GM21825 (cell line): ENCODE data around the gene BTN2A1.
A peak's percentile ranks its signal among the peaks of the same experiment; 100 is the strongest.
"Not testable (repeated sequence)": the region's sequence is repeated elsewhere in the genome, so short reads cannot be mapped to it uniquely, and the experiment has no call there.

ENCODE experiments used
- ATAC-seq: cut with Tn5 transposase; IDR thresholded peaks from one replicate; pipeline ENCODE4 v1.9.1; 2021; ENCODE audit warnings: mild to moderate bottlenecking, moderate library complexity; ENCODE audit not compliant: unreplicated experiment

BTN2A1 gene

GRCh38 chr6:26457806-26458688, at the start of gene BTN2A1:
BTN2A1 (plus strand) TSS chr6:26457955; CDS start chr6:26458637, 682 bp downstream.
- peak; percentile 96 for ATAC-seq

DNA sequence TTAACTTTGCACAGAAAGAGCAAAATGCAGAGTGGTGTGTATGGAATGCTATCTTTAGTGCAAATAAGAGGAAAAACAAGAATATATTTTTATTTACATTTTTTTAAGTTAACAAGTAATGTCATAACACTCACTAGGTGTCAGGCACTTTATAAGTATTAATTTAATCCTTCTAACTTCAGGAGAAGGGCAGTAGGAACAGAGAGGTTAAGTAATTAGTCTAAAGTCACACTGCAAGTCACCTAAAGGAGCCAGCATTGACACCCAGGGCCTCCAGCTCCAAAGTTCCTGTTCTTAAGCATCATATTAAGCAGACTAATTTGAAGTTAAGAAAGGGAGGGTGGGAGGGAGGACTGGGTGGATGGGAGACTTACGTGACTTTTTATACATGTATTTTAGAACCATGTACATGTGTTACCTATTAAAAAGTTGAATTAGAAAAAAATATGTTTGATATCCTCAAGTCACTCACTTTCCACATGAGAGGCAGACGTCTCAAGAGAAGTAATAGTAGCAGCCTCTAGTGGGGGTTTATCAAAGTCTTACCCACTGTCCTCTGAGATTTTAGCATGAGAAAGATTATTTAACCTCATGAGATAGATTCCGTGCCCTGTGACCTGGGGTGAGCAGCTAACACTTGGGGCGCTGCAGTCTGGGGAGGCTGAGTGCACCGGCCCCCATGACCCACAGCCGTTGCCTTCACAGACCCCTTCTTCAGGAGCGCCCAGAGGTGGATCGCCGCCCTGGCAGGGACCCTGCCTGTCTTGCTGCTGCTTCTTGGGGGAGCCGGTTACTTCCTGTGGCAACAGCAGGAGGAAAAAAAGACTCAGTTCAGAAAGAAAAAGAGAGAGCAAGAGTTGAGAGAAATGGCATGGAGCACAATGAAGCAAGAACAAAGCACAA, 48.7 kb upstream of the BTN2A1 start:
- ATAC-seq, result no peak

DNA sequence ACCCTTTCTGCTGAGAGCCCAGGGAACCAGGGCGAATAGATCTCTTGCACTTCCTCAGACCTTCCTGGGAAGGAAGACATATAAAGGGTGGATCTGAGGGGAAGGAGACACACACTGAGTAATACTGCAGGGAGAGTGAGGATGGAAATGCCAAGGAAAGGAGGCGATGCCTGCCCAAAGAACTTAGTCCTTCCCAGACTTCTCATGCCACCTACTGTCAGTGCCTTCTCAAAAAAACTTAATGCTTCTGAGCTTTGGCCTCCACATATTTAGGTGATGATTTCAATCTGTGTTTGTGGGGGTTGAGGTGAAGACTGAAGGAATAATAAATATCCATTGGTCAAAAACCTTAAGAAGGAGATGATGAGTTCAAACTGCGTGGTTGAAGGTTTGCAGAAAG, 46.0 kb upstream of the BTN2A1 start:
- no peak for ATAC-seq

DNA sequence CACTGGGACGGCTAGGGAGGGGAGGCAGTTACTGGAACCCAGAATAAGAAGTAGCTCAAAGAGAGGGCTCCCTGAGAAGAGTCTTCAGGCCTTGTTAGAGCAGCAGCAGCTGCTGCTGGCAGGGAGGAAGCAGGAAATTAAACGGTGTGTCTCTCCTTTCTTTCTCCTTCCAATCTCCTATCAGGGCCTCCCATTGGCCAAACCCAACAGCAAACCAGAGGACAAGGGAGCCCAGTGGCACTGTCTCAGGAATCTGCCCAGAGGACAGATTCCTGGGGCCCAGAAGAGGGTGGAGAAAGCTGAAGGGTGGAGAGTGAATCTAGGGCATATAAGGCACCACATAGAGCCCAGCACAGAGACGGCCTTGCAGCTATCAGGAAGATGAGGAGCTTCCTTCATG, 45.5 kb upstream of the BTN2A1 start:
- no peak for ATAC-seq

- ATAC-seq, result no peak
Measured at GRCh38 chr6:26412954-26413353, 44.8 kb upstream of the BTN2A1 start.

DNA sequence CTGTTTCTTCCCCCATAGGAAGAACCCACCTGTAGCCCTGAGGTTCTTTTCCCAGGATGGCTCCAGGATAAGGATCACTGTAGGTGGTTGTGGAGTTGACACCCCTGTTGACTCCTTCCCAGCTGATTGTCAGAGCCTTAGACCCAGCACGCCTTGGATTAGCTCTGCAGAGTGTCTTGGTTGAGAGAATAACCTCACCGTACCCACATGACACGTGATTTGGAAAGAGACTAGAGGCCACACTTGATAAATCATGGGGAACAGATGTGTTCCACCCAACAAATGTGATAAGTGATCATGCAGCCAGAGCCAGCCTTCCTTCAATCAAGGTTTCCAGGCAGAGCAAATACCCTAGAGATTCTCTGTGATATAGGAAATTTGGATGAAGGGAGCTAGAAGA, 43.5 kb upstream of the BTN2A1 start:
- ATAC-seq, result no peak

DNA sequence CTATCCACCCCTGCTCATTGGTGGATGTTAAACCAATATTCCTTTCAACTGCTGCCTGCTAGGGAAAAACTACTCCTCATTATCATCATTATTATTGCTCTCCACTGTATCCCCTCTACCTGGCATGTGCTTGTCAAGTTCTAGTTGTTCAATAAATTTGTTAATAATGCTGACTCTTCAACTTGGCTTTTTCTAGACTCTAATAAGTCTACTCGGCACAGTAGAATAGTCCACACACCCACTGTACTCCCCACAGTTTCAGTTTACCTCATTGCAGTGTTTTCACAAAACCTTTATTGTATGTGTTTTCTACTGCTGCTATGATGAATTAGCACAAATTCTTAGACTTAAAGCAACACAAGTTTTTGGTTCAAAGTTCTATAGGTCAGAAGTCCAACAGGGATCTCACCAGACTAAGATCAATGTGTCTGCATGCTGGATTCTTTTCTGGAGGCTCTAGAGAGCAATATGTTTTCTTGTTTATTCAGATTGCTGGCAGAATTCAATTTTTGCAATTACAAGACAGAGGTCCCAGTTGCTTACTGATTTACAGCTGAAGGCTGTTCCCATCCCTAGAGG, 42.6 kb upstream of the BTN2A1 start:
- no peak for ATAC-seq

GRCh38 chr6:26415791-26416190, 42.0 kb upstream of the BTN2A1 start:
- ATAC-seq, result no peak

GRCh38 chr6:26416288-26416687, 41.5 kb upstream of the BTN2A1 start:
- no peak for ATAC-seq

DNA sequence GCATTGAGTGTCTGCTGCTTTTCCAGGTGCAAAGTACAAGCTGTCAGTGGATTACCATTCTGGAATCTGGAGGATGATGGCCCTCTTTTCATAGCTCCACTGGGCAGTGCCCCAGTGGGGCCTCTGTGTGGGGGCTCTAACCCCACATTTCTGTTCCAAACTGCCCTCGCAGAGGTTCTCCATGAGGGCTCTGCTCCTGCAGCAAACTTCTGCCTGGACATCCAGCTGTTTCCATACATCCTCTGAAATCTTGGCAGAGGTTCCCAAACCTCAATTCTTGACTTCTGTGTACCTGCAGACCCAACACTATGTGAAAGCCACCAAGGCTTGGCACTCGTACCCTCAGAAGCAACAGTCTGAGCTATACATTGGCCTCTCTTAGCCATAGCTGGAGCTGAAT, 39.7 kb upstream of the BTN2A1 start:
- ATAC-seq, result not testable (repeated sequence)

- not testable (repeated sequence) for ATAC-seq
Measured at GRCh38 chr6:26418795-26419194, 39.0 kb upstream of the BTN2A1 start.

DNA sequence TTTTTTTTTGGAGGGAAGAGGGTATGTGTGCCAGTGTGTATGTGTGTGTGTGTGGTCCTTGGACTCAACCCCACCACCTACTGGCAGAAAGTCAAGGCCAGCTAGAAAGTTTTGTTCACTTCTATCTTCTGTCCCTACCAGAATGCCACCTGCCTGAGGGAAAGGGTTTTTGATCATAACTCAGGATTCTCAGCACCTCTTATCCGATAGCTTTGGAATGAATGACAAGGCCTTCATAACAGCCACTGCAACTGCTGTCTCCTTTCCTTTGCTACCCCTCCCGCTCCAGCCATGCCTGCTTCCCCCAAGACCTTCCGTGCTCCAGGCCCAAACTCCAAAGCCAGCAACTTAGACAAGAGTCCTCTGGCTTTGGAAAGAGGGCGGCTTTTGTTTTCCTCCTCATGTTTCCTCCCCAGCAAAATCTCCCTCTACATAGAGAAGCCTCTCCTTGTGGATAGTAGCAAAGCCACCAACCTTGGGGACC, 37.0 kb upstream of the BTN2A1 start:
- no peak for ATAC-seq

- peak; percentile 74 for ATAC-seq
Measured at GRCh38 chr6:26421259-26422144, 36.3 kb upstream of the BTN2A1 start.

- ATAC-seq, result no peak
Measured at GRCh38 chr6:26422329-26422728, 35.4 kb upstream of the BTN2A1 start.

DNA sequence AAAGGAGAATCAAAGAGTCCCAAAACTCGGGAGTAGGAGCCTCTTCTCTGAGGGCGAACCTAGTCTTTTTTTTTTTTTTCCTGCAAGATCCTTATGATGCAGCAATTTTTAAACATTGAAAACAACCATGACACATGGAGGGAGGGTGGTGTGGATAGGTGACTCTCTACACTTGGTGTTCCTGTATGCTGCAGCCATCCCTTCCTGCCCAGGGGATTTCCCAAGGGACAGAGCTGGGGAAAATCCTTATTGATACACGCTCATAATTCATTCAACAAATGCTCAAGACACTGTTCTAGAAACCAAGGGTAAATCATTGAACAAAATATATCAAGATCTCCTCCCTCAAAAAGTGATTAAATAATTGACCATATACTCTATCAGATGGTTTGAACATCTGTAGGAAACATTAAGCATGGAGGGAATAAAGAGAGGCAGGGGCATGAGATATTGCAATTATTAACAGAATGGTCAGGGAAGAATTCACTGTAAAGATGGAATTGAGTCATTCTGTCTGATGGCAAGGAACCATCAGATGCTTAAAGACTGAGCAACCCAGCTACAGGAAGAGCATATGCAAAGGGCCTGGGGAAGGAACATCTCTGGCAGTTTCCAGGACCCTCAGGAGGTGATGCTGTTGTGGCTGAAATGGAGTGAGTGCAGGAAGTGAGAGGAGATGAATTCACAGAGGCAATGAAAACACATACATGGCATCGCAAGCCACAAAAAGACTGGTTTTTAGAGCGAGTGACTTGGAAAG, 30.9 kb upstream of the BTN2A1 start:
- ATAC-seq, result no peak

DNA sequence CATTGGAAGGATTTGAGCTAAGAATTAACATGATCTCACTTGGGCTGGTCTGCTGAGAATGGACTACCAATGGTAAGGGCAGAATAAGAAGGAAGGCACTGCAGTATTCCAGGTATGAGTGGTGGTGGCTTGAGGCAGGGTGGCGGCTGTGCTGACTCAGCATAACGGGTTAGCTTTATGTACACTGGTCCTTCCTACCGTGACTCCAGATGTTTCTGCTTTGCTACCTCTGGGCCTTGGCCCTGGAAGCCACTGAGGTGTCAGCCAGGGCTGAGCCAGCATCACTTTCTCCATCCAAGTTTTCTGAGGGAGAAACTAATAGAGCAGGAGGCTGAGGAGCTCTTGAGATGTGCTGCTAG, 30.3 kb upstream of the BTN2A1 start:
- no peak for ATAC-seq

GRCh38 chr6:26428206-26428605, 29.5 kb upstream of the BTN2A1 start:
- no peak for ATAC-seq

DNA sequence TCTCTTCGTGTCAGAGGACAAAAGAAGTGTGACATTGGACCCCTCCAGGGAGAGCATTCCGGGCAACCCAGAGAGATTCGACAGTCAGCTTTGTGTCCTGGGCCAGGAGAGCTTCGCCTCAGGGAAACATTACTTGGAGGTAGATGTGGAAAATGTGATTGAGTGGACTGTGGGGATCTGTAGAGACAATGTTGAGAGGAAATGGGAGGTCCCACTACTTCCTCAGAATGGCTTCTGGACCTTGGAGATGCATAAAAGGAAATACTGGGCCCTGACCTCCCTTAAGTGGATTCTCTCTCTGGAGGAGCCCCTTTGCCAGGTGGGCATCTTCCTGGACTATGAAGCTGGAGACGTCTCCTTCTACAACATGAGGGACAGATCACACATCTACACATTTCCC, 27.0 kb upstream of the BTN2A1 start:
- no peak for ATAC-seq

DNA sequence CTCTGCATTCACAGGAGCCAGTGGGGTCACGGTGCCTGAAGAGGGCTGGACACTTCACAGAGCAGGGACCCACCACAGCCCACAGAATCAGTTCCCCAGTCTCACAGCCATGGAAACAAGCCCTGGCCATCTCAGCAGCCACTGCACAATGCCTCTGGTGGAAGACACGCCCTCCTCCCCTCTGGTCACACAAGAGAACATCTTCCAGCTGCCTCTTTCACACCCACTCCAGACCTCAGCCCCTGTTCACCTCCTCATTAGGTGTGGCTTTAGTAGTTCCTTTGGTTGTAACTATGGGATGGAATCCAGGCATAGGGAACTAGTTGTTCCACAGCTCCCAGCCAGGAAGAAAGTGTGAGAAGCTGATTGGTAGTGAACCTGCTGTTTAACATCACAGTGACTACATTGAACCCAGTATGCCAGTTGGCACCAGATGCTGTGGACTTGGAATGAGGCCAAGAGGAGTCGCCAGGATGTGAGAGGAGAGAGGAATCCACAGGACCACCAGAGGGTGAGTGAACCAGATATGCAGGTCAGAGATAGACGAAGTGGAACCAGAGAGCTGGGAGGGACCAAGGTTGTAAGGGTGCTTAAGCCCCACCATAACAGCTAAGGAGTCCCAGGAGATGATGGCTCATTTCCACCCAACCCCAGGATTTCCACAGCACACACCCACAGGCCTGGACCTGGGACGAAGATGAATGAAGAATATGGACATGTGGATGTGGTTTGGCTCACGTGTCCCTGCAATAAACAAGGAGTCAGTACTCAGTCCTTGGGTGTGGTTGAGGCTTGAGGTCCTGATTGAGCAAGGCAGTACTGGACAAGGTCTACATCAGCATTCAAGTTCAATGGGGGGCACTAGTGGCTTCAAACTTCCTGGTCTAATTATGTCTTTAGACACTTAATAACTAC, 26.2 kb upstream of the BTN2A1 start:
- ATAC-seq, result no peak
